SK-N-SH treated with all-trans-retinoic acid at 6 μM for 48 hours (cell line): ENCODE measurements around the gene MYLK4.

Source experiments
- ATAC-seq: fragments of 200-7000 bp; cut with Tn5 transposase; 3 replicates; pipeline ENCODE4 v1.9.1; 2020; ENCODE audit warnings: mild to moderate bottlenecking, moderate library complexity
- ARNTL ChIP-seq: fragments of 450-650 bp; formaldehyde crosslinking; IDR thresholded peaks from 2 replicates; pipeline ENCODE4 v1.5.0; 2020; ENCODE audit warnings: low read depth, mild to moderate bottlenecking, moderate library complexity, borderline replicate concordance
- BACH2 ChIP-seq: fragments of 250-450 bp; sonication (Bioruptor Pico); IDR thresholded peaks from 2 replicates; pipeline ENCODE4 v1.9.0; 2021; ENCODE audit warnings: mild to moderate bottlenecking, borderline replicate concordance
- CREB5 ChIP-seq: fragments of 250-450 bp; sonication (Bioruptor Pico); IDR thresholded peaks from 2 replicates; pipeline ENCODE4 v1.5.1; 2020; ENCODE audit warnings: low read depth, mild to moderate bottlenecking, moderate library complexity
- CSDC2 ChIP-seq: fragments of 250-450 bp; sonication (Bioruptor Pico); IDR thresholded peaks from 2 replicates; pipeline ENCODE4 v1.5.0; 2020; ENCODE audit warnings: mild to moderate bottlenecking, moderate library complexity
- CSRNP3 ChIP-seq: fragments of 250-450 bp; sonication (Bioruptor Pico); IDR thresholded peaks from 2 replicates; pipeline ENCODE4 v1.5.1; 2021; ENCODE audit warnings: mild to moderate bottlenecking, moderate library complexity
- ISL1 ChIP-seq: fragments of 250-450 bp; sonication (Bioruptor Pico); IDR thresholded peaks from 2 replicates; pipeline ENCODE4 v2.1.2; 2022; ENCODE audit warnings: mild to moderate bottlenecking, moderate library complexity
- OSR1 ChIP-seq: fragments of 250-450 bp; sonication (Bioruptor Pico); IDR thresholded peaks from 2 replicates; pipeline ENCODE4 v1.8.0; 2022; ENCODE audit warnings: moderate library complexity, mild to moderate bottlenecking, inconsistent platforms
- PPARA ChIP-seq: fragments of 250-450 bp; sonication (Bioruptor Pico); IDR thresholded peaks from 2 replicates; pipeline ENCODE4 v1.5.0; 2020; ENCODE audit warnings: mild to moderate bottlenecking, borderline replicate concordance
- RARB ChIP-seq: fragments of 250-450 bp; sonication (Bioruptor Pico); IDR thresholded peaks from 2 replicates; pipeline ENCODE4 v1.8.0; 2021; ENCODE audit warnings: mild to moderate bottlenecking, moderate library complexity
- SNAI2 ChIP-seq: fragments of 250-450 bp; sonication (Bioruptor Pico); IDR thresholded peaks from 2 replicates; pipeline ENCODE4 v1.5.0; 2020; ENCODE audit warnings: mild to moderate bottlenecking, moderate library complexity
- TCF4 ChIP-seq: fragments of 250-450 bp; sonication (Bioruptor Pico); IDR thresholded peaks from 2 replicates; pipeline ENCODE4 v1.8.0; 2021; ENCODE audit warnings: mild to moderate bottlenecking, moderate library complexity, borderline replicate concordance
- TOX ChIP-seq: fragments of 250-450 bp; sonication (Bioruptor Pico); IDR thresholded peaks from 2 replicates; pipeline ENCODE4 v1.8.0; 2021; ENCODE audit warnings: mild to moderate bottlenecking, moderate library complexity, borderline replicate concordance
- TSHZ2 ChIP-seq: fragments of 250-450 bp; sonication (Bioruptor Pico); IDR thresholded peaks from 2 replicates; pipeline ENCODE4 v1.5.0; 2020; ENCODE audit warnings: mild to moderate bottlenecking, moderate library complexity
- ZC3H10 ChIP-seq: fragments of 250-450 bp; sonication (Bioruptor Pico); IDR thresholded peaks from 2 replicates; pipeline ENCODE4 v1.5.1; 2021; ENCODE audit warnings: mild to moderate bottlenecking, moderate library complexity
- ZFP3 ChIP-seq: fragments of 250-450 bp; sonication (Bioruptor Pico); IDR thresholded peaks from 2 replicates; pipeline ENCODE4 v1.5.0; 2020; ENCODE audit warnings: mild to moderate bottlenecking, moderate library complexity
- ZFP30 ChIP-seq: fragments of 450-650 bp; formaldehyde crosslinking; IDR thresholded peaks from 2 replicates; pipeline ENCODE4 v1.5.0; 2022; ENCODE audit warnings: mild to moderate bottlenecking, moderate library complexity
- ZNF565 ChIP-seq: fragments of 450-650 bp; formaldehyde crosslinking; conservative IDR thresholded peaks from 2 replicates; pipeline ENCODE4 v1.5.0; 2020; ENCODE audit warnings: low read depth, mild to moderate bottlenecking, moderate library complexity
- ZNF70 ChIP-seq: fragments of 450-650 bp; formaldehyde crosslinking; IDR thresholded peaks from 2 replicates; pipeline ENCODE4 v1.5.0; 2020; ENCODE audit warnings: mild to moderate bottlenecking, moderate library complexity
- ZNF8 ChIP-seq: fragments of 450-650 bp; formaldehyde crosslinking; IDR thresholded peaks from 2 replicates; pipeline ENCODE4 v1.5.0; 2020; ENCODE audit warnings: mild to moderate bottlenecking, moderate library complexity
- TF ChIP-seq, protein P1 (sequence below): fragments of 250-450 bp; sonication (Bioruptor Pico); IDR thresholded peaks from 2 replicates; pipeline ENCODE4 v1.8.0; 2021; ENCODE audit warnings: low read depth, mild to moderate bottlenecking, moderate library complexity, borderline replicate concordance

The MYLK4 gene

DNA sequence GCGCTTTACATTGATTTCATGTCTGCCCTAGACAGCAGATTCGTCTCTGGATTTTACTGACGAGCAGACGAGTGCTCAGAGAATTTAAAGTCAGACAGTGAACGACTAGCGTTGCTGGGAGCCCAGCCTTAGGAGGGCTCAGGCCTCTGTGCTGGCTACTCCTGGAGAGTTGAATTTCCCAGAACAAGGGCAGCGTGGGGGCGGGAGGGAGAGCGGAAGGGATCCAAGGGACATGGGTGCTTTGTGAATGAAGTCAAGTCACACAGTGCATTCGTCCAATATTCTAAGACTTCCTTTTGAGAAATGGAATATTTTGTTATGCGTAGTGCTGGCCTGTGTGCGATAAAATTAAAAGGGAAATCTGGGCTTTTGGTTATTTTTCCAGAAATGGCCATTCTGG is 126.5 kb downstream of the MYLK4 start (continued):
- TF ChIP-seq TSHZ2 (no peak), OSR1 (no peak), ZNF70 (CRISPR knock-in tag) (no peak), ZFP30 (CRISPR knock-in tag) (no peak), ZNF565 (CRISPR knock-in tag) (no peak), PPARA (no peak), CREB5 (CRISPR knock-in tag) (no peak)

- no peak for ATAC-seq
- TF ChIP-seq ZFP3 (CRISPR knock-in tag) (no peak), ARNTL (CRISPR knock-in tag) (no peak), ZNF8 (no peak), TOX (CRISPR knock-in tag) (no peak), TCF4 (CRISPR knock-in tag) (no peak), SNAI2 (CRISPR knock-in tag) (no peak), BACH2 (CRISPR knock-in tag) (no peak), OSR1 (no peak), RARB (CRISPR knock-in tag) (no peak), ZNF70 (CRISPR knock-in tag) (no peak), CSRNP3 (CRISPR knock-in tag) (no peak), PPARA (no peak), ZFP30 (CRISPR knock-in tag) (no peak), ZNF565 (CRISPR knock-in tag) (no peak), ISL1 (CRISPR knock-in tag) (no peak), TSHZ2 (no peak), CSDC2 (CRISPR knock-in tag) (no peak), CREB5 (CRISPR knock-in tag) (no peak), ZC3H10 (CRISPR knock-in tag) (no peak)
- TF ChIP-seq, protein P1, sequence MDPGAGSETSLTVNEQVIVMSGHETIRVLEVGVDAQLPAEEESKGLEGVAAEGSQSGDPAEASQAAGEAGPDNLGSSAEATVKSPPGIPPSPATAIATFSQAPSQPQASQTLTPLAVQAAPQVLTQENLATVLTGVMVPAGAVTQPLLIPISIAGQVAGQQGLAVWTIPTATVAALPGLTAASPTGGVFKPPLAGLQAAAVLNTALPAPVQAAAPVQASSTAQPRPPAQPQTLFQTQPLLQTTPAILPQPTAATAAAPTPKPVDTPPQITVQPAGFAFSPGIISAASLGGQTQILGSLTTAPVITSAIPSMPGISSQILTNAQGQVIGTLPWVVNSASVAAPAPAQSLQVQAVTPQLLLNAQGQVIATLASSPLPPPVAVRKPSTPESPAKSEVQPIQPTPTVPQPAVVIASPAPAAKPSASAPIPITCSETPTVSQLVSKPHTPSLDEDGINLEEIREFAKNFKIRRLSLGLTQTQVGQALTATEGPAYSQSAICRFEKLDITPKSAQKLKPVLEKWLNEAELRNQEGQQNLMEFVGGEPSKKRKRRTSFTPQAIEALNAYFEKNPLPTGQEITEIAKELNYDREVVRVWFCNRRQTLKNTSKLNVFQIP, result no peak
- TF ChIP-seq, all 23 proteins: peak for 0
Measured at GRCh38 chr6:2623295-2623694, 127.4 kb downstream of the MYLK4 start.
